Activated B cell treated with CpG ODN at 0.5 μM for 24 hours (primary cell): ENCODE results near the gene NGLY1. TPM values are rescaled to one million over a fixed set of nuclear protein-coding genes. Genes with fewer than 3 reads are reported as not detected.

Experiments used
- ATAC-seq: fragments of 200-7000 bp; cut with Tn5 transposase; one replicate; pipeline ENCODE4 v1.10.0; 2021; ENCODE audit warnings: low read depth, mild to moderate bottlenecking, moderate library complexity
- CTCF ChIA-PET: fragments of 350-600 bp; sonication (Branson Sonifier 250); formaldehyde crosslinking; loops from one replicate; lab custom pipeline; 2021; ENCODE audit warnings: antibody characterized with exemption; lab: Charles Lee
- POLR2A ChIA-PET: fragments of 350-600 bp; sonication (Branson Sonifier 250); formaldehyde crosslinking; loops from one replicate; lab custom pipeline; 2021; ENCODE audit warnings: antibody characterized with exemption; lab: Charles Lee
- DNase-seq: peaks from one replicate; pipeline ENCODE4 v3.0.0; 2022
- H3K27ac Mint-ChIP-seq: one replicate; pipeline ENCODE4 v1.8.0; 2020; ENCODE audit warnings: mixed read lengths
- H3K27me3 Mint-ChIP-seq: one replicate; pipeline ENCODE4 v1.8.0; 2021; ENCODE audit warnings: mixed read lengths
- H3K36me3 Mint-ChIP-seq: one replicate; pipeline ENCODE4 v1.8.0; 2021; ENCODE audit warnings: low read depth, mixed read lengths
- H3K4me1 Mint-ChIP-seq: one replicate; pipeline ENCODE4 v1.8.0; 2021; ENCODE audit warnings: mixed read lengths
- H3K4me3 Mint-ChIP-seq: one replicate; pipeline ENCODE4 v1.8.0; 2020; ENCODE audit warnings: mild to moderate bottlenecking, mixed read lengths
- H3K9me3 Mint-ChIP-seq: one replicate; pipeline ENCODE4 v1.8.0; 2020; ENCODE audit warnings: mixed read lengths
- intact Hi-C: fragments of 100-400 bp; cut with micrococcal nuclease; formaldehyde crosslinking; loops from one replicate; pipeline ENCODE4 v1.15.1; 2024
- total RNA-seq: library from RNA; stranded (reverse); gene quantifications from 2 replicates; pipeline ENCODE4 v1.2.3, GENCODE V29; 2022
- TF ChIP-seq, protein P1 (sequence below): fragments of 200-600 bp; IDR thresholded peaks from one replicate; pipeline ENCODE4 v1.8.0; 2022; ENCODE audit warnings: antibody characterized with exemption, mild to moderate bottlenecking

Gene NGLY1
- total RNA-seq, 1 donor from 2014 or later: 127 TPM

DNA sequence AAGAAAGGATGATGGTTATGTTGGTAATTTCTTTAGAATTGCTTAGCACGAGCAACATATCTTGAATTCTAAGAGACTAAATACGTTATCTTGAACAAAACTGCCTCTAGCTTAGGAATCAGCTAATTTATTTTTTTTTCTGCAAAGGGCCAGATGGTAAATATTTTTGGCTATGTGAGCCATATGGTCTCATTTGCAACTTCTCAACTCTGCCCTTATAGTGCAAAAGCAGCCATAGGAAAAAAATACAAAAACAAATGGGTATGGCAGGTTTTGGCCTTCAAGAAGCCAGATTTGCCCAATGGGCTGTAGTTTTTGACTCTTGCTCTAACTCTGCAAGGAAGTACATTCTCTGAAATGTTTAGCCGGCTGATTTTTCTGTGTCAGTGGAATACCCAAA, 18.5 kb upstream of the NGLY1 start:
- POLR2A ChIA-PET: no interaction called here
- Mint-ChIP-seq H3K27me3 (peaks cover 11% of the 10 kb centered on the region), H3K4me1 (no peaks in the 10 kb centered on the region), H3K27ac (no peak overlapping the region), H3K9me3 (no peaks in the 10 kb centered on the region), H3K4me3 (no peak overlapping the region), H3K36me3 (no peaks in the 10 kb centered on the region)
- CTCF ChIA-PET: no interaction called here
- DNase-seq (no peak), ATAC-seq (no peak)
- intact Hi-C loops: no loop called here
- TF ChIP-seq, protein P1, sequence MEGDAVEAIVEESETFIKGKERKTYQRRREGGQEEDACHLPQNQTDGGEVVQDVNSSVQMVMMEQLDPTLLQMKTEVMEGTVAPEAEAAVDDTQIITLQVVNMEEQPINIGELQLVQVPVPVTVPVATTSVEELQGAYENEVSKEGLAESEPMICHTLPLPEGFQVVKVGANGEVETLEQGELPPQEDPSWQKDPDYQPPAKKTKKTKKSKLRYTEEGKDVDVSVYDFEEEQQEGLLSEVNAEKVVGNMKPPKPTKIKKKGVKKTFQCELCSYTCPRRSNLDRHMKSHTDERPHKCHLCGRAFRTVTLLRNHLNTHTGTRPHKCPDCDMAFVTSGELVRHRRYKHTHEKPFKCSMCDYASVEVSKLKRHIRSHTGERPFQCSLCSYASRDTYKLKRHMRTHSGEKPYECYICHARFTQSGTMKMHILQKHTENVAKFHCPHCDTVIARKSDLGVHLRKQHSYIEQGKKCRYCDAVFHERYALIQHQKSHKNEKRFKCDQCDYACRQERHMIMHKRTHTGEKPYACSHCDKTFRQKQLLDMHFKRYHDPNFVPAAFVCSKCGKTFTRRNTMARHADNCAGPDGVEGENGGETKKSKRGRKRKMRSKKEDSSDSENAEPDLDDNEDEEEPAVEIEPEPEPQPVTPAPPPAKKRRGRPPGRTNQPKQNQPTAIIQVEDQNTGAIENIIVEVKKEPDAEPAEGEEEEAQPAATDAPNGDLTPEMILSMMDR: no peak

- DNase-seq: peak; percentile 82
- H3K4me1 Mint-ChIP-seq: peaks cover 34% of the 10 kb centered on the region
- no peaks in the 10 kb centered on the region for H3K9me3 Mint-ChIP-seq
- peak; percentile 90 for ATAC-seq
- CTCF ChIA-PET: no interaction called here
- no peaks in the 10 kb centered on the region for H3K27me3 Mint-ChIP-seq
- peak within 1 kb of the TSS; percentile 99 for H3K27ac Mint-ChIP-seq
- intact Hi-C loops: loop anchor here (1.0 to 10.0 kb wide), 5 partner anchors 9 to 1295 kb away; partner anchors contain the start of gene THRB
- H3K36me3 Mint-ChIP-seq: peaks cover 11% of the 10 kb centered on the region
- TF ChIP-seq, protein P1: no peak
- H3K4me3 Mint-ChIP-seq: peak within 1 kb of the TSS; percentile 95
- POLR2A ChIA-PET: interaction anchor here (0.7 to 2.2 kb wide), 9 partner anchors 8 to 1873 kb away, joined by 3 to 7 read pairs (median 3); partner anchors contain the start of genes NKIRAS1 and RPL15
Observed at GRCh38 chr3:25789596-25790556, 6.6 kb upstream of the NGLY1 start, which contains the start of gene OXSM. Gene OXSM (plus strand): TSS chr3:25790090. CDS start chr3:25791021, 931 bp downstream.

DNA sequence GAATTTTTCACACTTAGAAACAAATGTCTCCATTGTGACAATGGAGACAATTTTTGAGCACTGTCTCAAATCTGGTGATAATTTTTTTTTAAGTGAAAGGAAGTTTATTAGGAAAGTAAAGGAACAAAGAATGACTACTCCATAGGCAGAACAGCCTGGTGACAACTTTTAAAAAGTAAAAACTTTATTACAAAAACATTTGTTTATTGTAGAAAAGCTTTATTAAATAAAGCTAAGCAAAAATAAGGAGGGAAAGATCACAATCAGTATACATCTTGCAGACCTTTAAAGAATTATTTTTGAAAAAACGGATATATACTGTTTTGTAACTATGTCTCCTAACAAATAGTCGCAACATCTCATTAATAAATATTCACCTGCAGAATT, 6.0 kb upstream of the NGLY1 start:
- ChIA-PET POLR2A (interaction anchor here (0.8 to 2.2 kb wide), 6 partner anchors 8 to 1872 kb away, joined by 3 to 7 read pairs (median 5); partner anchors contain the start of genes NKIRAS1 and RPL15), CTCF (no interaction called here)
- H3K4me1 Mint-ChIP-seq: peaks cover 40% of the 10 kb centered on the region
- DNase-seq (no peak), ATAC-seq (no peak)
- H3K27ac Mint-ChIP-seq: peak overlapping the region; percentile 99
- intact Hi-C loops: loop anchor here (10.0 kb wide), 1 partner anchor 1294 kb away; the partner anchor contains the start of gene THRB
- peak overlapping the region; percentile 95 for H3K4me3 Mint-ChIP-seq
- H3K9me3 Mint-ChIP-seq: no peaks in the 10 kb centered on the region
- H3K36me3 Mint-ChIP-seq: peaks cover 6% of the 10 kb centered on the region
- TF ChIP-seq, protein P1: no peak
- H3K27me3 Mint-ChIP-seq: no peaks in the 10 kb centered on the region

GRCh38 chr3:25787689-25788088, 4.4 kb upstream of the NGLY1 start:
- Mint-ChIP-seq H3K27ac (no peak overlapping the region), H3K27me3 (no peaks in the 10 kb centered on the region), H3K9me3 (no peaks in the 10 kb centered on the region), H3K36me3 (peaks cover 8% of the 10 kb centered on the region), H3K4me3 (no peak overlapping the region), H3K4me1 (peaks cover 46% of the 10 kb centered on the region)
- ATAC-seq (no peak), DNase-seq (no peak)
- intact Hi-C loops: loop anchor here (10.0 kb wide), 1 partner anchor 1293 kb away; the partner anchor contains the start of gene THRB
- POLR2A ChIA-PET: interaction anchor here (1.2 kb wide), 1 partner anchor 10 kb away, joined by 3 read pairs; no protein-coding TSS in a partner anchor
- CTCF ChIA-PET: no interaction called here
- TF ChIP-seq, protein P1: no peak

- no peak overlapping the region for H3K27ac Mint-ChIP-seq
- ATAC-seq (no peak), DNase-seq (no peak)
- H3K9me3 Mint-ChIP-seq: no peaks in the 10 kb centered on the region
- peaks cover 51% of the 10 kb centered on the region for H3K4me1 Mint-ChIP-seq
- H3K27me3 Mint-ChIP-seq: no peaks in the 10 kb centered on the region
- ChIA-PET POLR2A (no interaction called here), CTCF (interaction anchor here (1.0 kb wide), 1 partner anchor 137 kb away, joined by 3 read pairs; no protein-coding TSS in a partner anchor)
- TF ChIP-seq, protein P1: no peak
- intact Hi-C loops: loop anchor here (10.0 kb wide), 1 partner anchor 1291 kb away; the partner anchor contains the start of gene THRB
- H3K4me3 Mint-ChIP-seq: no peak overlapping the region
- H3K36me3 Mint-ChIP-seq: peaks cover 17% of the 10 kb centered on the region
Observed at GRCh38 chr3:25785826-25786225, 2.6 kb upstream of the NGLY1 start.
